Activated CD4-positive, alpha-beta T cell treated with anti-CD3 and anti-CD28 coated beads for 4 hours (primary cell): ENCODE data around the gene TRMT112.

ENCODE experiments used
- DNase-seq, 2 donors: peaks; one replicate each; pipeline ENCODE4 v3.0.0-alpha.2; 2020

The TRMT112 gene

DNA sequence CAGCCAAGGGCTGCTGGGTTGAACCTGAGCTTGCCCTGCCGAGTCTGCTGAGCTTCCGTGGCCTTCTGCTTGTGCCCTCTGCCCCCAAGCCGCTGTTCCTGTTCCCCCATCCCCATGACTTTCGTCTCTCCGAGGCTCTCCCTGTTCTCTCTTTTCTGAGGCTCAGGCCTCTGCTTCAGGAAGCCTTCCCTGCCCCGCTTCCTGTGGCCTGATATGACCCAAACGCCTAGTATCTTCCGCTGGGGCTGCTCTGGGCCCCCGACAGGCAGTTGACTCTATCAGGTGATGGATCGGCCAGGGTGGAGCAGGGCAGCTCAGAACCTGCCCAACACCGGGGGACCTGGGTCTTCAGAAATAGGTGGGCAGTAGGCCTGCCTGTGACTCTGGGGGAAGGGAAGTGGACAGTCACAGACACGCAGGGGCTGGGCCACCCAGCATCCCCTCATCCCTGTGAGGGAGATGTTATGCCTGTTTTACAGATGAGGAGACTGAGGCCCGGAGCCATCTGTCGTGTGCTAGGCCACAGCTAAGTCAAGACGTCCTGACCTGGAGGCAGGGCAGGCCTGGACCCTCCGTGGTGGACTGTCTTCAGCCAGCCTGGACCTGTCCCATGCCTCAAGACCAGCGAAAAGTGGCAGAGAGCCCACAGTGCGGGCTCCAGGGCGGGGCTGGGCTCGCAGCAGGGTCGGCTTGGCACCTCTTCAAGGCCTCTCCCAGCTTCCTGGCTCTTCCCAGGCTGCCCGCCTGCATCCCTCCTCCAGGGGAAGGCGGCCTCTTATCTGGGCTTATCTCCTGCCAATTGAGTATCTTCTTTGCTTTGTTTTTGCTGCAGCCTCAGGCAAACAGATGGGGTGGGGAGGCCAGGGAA is 49.1 kb downstream of the TRMT112 start:
- no peak for DNase-seq

DNA sequence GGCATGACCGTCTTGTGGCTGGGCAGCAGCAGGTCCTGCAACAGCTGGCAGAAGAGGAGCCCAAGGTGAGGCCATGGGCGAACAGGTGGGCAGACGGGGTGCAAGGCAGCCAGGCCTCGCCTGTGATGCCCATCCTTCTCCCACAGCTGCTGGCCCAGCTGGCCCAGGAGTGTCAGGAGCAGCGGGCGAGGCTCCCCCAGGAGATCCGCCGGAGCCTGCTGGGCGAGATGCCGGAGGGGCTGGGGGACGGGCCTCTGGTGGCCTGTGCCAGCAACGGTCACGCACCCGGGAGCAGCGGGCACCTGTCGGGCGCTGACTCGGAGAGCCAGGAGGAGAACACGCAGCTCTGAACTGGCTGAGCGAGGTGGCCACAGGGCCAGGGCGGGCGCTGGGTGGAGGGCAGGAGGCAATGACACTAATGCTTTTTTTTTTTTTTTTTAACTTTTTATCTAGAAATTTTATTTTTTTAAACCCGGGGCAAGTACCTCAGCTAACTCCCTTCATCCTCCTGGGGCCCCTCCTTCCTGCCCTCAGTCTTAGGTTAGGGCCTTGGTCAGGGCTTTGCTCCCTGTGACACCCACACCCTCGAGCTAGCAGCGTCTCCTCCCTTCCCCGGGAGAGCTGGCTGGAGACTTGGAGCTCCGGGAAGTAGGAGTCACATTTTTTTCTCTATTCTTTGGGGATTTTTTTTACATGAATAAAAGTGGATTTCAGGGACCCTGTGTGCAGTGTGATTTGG is 50.0 kb downstream of the TRMT112 start:
- no peak for DNase-seq
